Skeletal muscle satellite cell (primary cell): Measurements from ENCODE around the gene MSH3. TPM values are rescaled to one million over a fixed set of nuclear protein-coding genes. Genes with fewer than 3 reads are reported as not detected.

Experiments
- H3K27me3 ChIP-seq: 2 replicates; pipeline ENCODE4 v1.7.0; 2013; ENCODE audit warnings: low read length; ENCODE audit not compliant: control insufficient read depth, insufficient read depth
- H3K36me3 ChIP-seq: 2 replicates; pipeline ENCODE4 v1.7.0; 2013; ENCODE audit warnings: mild to moderate bottlenecking, control low read depth, low read length; ENCODE audit not compliant: insufficient read depth
- H3K4me1 ChIP-seq: 2 replicates; pipeline ENCODE4 v1.7.0; 2013; ENCODE audit warnings: low read length; ENCODE audit not compliant: control insufficient read depth, insufficient read depth
- H3K4me2 ChIP-seq: 2 replicates; pipeline ENCODE4 v1.7.0; 2013; ENCODE audit warnings: mild to moderate bottlenecking, low read length
- H3K4me3 ChIP-seq: 2 replicates; pipeline ENCODE4 v1.7.0; 2013; ENCODE audit warnings: low read length
- H3K9ac ChIP-seq: 2 replicates; pipeline ENCODE4 v1.7.0; 2013; ENCODE audit warnings: mild to moderate bottlenecking, low read depth, low read length, moderate library complexity
- H3K9me3 ChIP-seq: replicated peaks from 2 replicates; pipeline ENCODE4 v1.7.0; 2013; ENCODE audit warnings: mild to moderate bottlenecking, control low read depth, low read length
- small RNA-seq: library from RNA; depleted of rRNA; stranded (forward); fragments of <200 nt; gene quantifications from one replicate; pipeline ENCODE3, GENCODE V24; 2012

MSH3 gene

DNA sequence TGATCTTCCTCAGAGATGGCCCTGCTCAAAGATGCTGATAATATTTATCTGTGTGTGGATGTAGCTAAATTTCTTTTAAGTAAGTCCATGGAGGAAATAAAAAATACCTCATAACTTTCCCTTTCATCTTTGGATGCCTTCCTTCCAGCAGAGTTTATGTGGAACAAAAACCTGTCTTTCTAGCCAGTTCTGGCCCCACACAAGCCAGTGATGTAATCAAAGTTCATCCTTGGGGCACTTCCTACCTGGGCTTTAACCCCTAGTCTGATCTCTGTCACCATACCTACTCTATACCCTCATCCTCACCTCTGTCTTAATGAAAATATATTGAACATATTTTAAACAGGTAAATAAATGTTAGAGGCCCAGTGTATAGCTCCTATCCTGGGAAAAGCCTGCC, 265.9 kb downstream of the MSH3 start:
- Histone ChIP-seq H3K4me3 (no peak overlapping the region), H3K9ac (no peak overlapping the region), H3K36me3 (no peaks in the 10 kb centered on the region), H3K27me3 (no peaks in the 10 kb centered on the region), H3K9me3 (no peaks in the 10 kb centered on the region), H3K4me2 (no peak overlapping the region), H3K4me1 (no peaks in the 10 kb centered on the region)

DNA sequence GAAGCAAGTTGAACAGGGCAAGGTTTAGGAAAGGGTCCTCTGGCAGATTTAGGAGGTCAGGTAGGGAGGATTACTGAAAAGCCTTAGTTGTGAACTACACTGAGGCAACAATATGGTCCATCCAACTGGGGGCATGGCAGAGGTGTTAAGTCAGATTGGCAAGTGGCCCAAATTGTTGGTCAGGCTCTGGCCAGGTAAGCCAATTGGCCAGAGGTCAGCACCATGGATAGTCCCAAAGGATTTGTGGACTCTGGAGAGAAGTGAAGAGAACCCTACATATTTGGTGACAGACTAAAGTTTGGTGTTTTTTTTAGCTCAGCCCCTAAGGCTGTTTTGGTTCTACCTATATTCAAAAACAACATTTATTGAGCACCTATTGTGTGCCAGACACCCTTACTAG, 266.6 kb downstream of the MSH3 start:
- H3K9me3 ChIP-seq, result no peaks in the 10 kb centered on the region
- no peak overlapping the region for H3K4me3 ChIP-seq
- H3K36me3 ChIP-seq, result no peaks in the 10 kb centered on the region
- H3K4me1 ChIP-seq, result no peaks in the 10 kb centered on the region
- no peak overlapping the region for H3K4me2 ChIP-seq
- no peak overlapping the region for H3K9ac ChIP-seq
- H3K27me3 ChIP-seq, result no peaks in the 10 kb centered on the region

DNA sequence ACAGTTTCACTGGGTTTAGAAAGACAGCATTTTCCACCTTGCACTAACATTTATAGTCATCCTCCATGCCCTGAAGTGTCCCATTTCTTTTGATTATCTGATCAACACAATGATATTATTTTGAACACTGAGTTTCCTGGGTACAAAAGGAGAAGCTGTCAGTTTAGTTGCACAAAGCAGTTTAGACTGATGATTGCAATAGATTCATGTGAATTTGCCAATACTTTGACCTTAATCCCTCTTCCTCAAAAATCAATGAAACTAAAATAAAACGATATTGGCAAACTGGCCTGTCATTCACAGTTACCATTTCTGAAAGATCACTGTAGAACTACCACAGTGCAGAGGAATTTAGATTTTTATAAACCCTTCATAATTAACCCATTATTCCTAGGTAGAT, 271.5 kb downstream of the MSH3 start:
- H3K4me3 ChIP-seq, result no peak overlapping the region
- H3K9me3 ChIP-seq, result no peaks in the 10 kb centered on the region
- no peaks in the 10 kb centered on the region for H3K27me3 ChIP-seq
- no peaks in the 10 kb centered on the region for H3K36me3 ChIP-seq
- H3K9ac ChIP-seq, result no peak overlapping the region
- H3K4me1 ChIP-seq, result no peaks in the 10 kb centered on the region
- no peak overlapping the region for H3K4me2 ChIP-seq

Small RNA genes lying within 50 kb of the gene (small RNA-seq; reads per million reads assigned to genes)
- gene MTRNR2L2, result not detected
